Esophagus muscularis mucosa (tissue), 3 donors: ENCODE results near the gene C19orf85.

Experiments used
- POLR2A ChIP-seq: fragments of 450-650 bp; IDR thresholded peaks from one replicate; pipeline ENCODE4 v1.6.1; 2017; ENCODE audit warnings: antibody characterized with exemption, moderate library complexity, mild to moderate bottlenecking, low read depth
- TF ChIP-seq, protein P1 (sequence below), 3 experiments: fragments of 200-600 bp in 2 of 3; fragments of 450-650 bp in 1 of 3; sonication (generic) in 2 of 3; IDR thresholded peaks; one replicate each; pipeline ENCODE4 v1.5.1; 2017 to 2019; ENCODE audit warnings: antibody characterized with exemption in 3 of 3, mild to moderate bottlenecking in 2 of 3, moderate library complexity in 1 of 3

- no peak for TF ChIP-seq POLR2A
- TF ChIP-seq, protein P1, sequence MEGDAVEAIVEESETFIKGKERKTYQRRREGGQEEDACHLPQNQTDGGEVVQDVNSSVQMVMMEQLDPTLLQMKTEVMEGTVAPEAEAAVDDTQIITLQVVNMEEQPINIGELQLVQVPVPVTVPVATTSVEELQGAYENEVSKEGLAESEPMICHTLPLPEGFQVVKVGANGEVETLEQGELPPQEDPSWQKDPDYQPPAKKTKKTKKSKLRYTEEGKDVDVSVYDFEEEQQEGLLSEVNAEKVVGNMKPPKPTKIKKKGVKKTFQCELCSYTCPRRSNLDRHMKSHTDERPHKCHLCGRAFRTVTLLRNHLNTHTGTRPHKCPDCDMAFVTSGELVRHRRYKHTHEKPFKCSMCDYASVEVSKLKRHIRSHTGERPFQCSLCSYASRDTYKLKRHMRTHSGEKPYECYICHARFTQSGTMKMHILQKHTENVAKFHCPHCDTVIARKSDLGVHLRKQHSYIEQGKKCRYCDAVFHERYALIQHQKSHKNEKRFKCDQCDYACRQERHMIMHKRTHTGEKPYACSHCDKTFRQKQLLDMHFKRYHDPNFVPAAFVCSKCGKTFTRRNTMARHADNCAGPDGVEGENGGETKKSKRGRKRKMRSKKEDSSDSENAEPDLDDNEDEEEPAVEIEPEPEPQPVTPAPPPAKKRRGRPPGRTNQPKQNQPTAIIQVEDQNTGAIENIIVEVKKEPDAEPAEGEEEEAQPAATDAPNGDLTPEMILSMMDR (IDR thresholded peaks at IDR 0.05) = no peak
Observed at GRCh38 chr19:55424518-55424917, 40.0 kb downstream of the C19orf85 start.
